Fibroblast of the aortic adventitia (primary cell): ENCODE data around the gene NPAS2. TPM values are rescaled to one million over a fixed set of nuclear protein-coding genes. Genes with fewer than 3 reads are reported as not detected.

Experiments used
- DNase-seq: peaks from one replicate; pipeline ENCODE4 v3.0.0-alpha.2; 2010; ENCODE audit warnings: low read depth
- H3K4me3 ChIP-seq: 2 replicates; pipeline ENCODE4 v1.5.1; 2011; ENCODE audit warnings: low read depth, mild to moderate bottlenecking, control low read depth, low read length, moderate library complexity
- total RNA-seq: library from RNA; depleted of rRNA; stranded (reverse); fragments of >200 nt; gene quantifications from 2 replicates; pipeline ENCODE4 v1.2.3, GENCODE V29; 2012; ENCODE audit warnings: low replicate concordance
- TF ChIP-seq, protein P1 (sequence below): IDR thresholded peaks from 2 replicates; pipeline ENCODE4 v1.5.1; 2011; ENCODE audit warnings: mild to moderate bottlenecking, low read length, control low read depth, inconsistent platforms; ENCODE audit not compliant: insufficient read depth

NPAS2 gene
- total RNA-seq, 1 donor, result 24.3 TPM

DNA sequence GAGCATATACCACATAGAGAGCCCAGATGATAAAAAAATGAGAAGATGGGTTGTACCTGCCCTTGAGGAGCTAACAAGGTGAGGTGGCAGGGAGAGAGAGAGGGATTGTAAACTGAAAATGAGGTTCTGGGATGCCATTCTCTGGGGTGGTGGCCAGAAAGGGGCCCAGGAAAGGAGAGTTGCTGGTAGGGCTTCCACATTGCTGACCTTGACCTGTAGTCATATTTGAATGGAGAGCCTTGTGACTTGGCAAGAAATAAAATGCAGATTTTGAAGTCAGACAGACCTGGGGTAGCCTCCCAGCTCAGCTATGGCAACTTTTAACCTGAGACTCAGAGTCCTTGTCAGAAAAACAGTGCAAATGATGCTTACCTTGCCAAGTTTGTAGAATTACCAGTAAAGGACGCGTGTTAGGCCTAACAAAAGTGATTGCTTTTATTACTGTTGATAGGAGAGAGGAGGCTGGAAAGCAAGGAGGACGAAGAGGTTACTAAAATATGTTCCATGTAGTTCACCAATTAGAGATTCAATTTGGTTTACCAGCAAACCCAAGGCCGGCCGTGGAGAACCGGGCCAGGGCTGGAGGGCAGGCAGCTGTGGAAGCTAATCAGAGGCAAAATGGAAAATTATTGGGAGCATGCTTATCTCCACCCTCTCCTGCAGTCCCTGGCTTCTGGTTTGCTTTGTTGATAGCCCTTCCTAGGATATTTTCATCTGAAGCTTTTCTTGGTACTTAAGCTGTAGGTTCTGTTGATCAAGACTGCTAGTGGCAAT lies 3.9 kb downstream of the NPAS2 start:
- TF ChIP-seq, protein P1, sequence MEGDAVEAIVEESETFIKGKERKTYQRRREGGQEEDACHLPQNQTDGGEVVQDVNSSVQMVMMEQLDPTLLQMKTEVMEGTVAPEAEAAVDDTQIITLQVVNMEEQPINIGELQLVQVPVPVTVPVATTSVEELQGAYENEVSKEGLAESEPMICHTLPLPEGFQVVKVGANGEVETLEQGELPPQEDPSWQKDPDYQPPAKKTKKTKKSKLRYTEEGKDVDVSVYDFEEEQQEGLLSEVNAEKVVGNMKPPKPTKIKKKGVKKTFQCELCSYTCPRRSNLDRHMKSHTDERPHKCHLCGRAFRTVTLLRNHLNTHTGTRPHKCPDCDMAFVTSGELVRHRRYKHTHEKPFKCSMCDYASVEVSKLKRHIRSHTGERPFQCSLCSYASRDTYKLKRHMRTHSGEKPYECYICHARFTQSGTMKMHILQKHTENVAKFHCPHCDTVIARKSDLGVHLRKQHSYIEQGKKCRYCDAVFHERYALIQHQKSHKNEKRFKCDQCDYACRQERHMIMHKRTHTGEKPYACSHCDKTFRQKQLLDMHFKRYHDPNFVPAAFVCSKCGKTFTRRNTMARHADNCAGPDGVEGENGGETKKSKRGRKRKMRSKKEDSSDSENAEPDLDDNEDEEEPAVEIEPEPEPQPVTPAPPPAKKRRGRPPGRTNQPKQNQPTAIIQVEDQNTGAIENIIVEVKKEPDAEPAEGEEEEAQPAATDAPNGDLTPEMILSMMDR, result no peak
- DNase-seq, result no peak
- no peak overlapping the region for H3K4me3 ChIP-seq

DNA sequence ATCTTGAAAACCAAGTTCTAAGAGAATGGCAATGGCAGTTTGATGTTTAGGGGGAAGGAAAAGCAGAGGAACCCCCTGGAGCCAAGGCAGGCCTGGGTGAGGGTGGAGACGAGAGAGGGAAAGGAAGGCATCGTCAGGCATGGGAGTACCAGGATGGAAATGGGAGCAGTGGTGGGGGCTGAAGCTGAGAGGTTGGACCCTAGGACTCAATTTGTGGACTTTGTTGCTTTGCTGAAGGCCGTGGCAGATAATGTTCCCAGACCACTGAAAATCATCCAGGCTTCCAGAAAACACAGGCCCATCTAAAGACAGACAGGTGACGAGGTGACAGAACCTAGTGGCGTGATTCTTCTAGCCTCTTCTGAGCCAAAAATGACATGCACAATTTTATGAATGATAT lies 4.9 kb downstream of the NPAS2 start:
- TF ChIP-seq, protein P1, result no peak

DNA sequence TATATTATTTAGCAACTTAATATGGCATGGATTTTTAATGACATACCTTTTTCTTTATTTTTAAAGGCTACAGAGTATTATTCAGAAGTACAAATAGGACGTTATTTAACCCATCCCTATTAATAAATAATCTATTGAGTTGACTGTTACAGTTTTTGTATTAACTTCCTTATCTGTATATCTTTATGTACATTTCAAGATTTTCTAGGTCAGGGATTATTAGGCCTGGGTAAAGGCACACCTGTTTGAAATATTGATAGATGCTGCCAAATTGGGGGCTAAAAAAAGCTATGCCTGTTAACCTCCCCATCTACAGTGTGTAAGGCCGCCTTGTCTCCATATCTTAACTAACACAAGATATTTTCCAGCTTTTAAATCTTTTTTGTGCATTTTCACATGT lies 6.6 kb downstream of the NPAS2 start:
- TF ChIP-seq, protein P1, result no peak
- DNase-seq, result no peak
- H3K4me3 ChIP-seq, result no peak overlapping the region

More for the DNA sequence above, 4.9 kb downstream of the NPAS2 start:
- no peak for DNase-seq
- H3K4me3 ChIP-seq, result no peak overlapping the region

DNA sequence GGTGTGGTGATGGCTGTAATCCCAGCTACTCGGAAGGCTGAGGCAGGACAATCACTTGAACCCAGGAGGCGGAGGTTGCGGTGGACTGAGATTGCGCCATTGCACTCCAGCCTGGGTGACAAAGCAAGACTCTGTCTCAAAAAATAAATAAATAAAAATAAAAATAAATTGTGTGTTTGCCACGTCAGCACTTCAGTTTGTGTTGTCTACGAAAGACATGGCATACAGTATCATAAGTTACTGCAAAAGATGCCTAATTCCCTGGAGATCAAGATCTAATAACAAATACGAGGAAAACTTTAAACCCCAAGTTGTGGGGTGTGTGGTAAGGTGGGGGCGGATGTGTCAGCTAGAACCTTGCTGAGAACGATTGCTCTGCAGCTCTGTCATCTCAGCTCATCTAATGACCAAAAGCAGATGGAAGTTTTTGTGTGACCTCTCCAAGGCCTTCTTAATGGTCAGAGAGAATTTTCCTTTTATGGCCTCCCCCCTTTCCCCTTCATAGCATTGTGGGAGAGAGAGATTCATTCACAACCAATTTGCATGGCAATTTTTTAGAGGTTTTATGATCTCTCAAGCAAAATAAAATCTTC lies 11.3 kb downstream of the NPAS2 start:
- TF ChIP-seq, protein P1, result no peak
- DNase-seq, result no peak
- no peak overlapping the region for H3K4me3 ChIP-seq

DNA sequence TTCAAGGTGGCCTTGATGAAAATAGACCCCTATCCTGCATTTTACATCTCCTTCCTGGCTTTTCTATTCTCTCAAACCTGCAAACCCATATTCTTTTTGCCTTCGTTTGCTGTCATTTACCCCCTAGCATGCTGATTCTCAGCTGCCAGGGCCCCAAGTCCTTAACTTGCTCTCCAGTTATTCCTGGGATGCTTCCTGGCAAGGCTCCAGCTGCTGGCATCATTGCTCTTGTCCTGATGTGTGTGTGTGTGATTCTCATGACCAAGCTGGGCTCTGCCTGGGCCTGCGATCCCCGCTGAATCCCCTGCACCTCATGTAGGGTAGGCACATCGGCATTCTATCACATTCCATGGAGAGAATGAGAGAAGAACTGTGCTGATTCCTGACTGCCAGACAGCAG lies 11.9 kb downstream of the NPAS2 start:
- TF ChIP-seq, protein P1, result no peak
- H3K4me3 ChIP-seq, result no peak overlapping the region
- DNase-seq, result no peak

DNA sequence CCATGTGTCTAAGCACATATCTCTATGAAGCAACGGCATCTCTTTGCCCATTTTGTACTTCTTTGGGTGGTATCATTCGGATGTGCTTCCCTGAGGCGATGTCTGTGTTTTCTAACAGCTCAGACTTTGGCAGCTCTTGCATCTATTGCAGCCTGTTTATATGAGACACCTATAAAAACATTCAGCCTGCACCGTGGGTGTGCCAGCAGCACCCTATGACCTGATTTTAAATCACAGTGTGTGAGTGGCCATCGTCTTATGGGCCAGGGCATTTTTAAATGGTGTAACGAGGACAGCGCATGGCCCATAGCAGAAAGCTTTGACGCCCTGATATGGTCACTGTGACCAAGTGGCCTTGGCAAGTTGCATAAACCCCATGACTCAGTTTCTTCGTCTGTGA lies 12.9 kb downstream of the NPAS2 start:
- DNase-seq, result peak; percentile 48
- H3K4me3 ChIP-seq, result no peak overlapping the region
- TF ChIP-seq, protein P1, result no peak
